GM12878 (cell line): Measurements from ENCODE around the gene HDDC3.

Experiments used
- CEBPB ChIP-seq, 2 experiments: fragments of 150-350 bp in 1 of 2; IDR thresholded peaks; 2 replicates each; pipeline ENCODE4 v1.6.1; 2012 to 2014; ENCODE audit warnings: low read depth in 2 of 2, low read length in 2 of 2, borderline replicate concordance in 1 of 2, inconsistent platforms in 1 of 2
- IRF3 ChIP-seq: fragments of 450-650 bp; IDR thresholded peaks from 2 replicates; pipeline ENCODE4 v1.6.1; 2014; ENCODE audit warnings: mild to moderate bottlenecking
- MYC ChIP-seq: IDR thresholded peaks from 2 replicates; pipeline ENCODE4 v1.6.1; 2011; ENCODE audit warnings: mild to moderate bottlenecking, low read length, moderate library complexity, inconsistent platforms; ENCODE audit not compliant: insufficient read depth, insufficient replicate concordance, insufficient read length, severe bottlenecking
- POLR2AphosphoS2 ChIP-seq: IDR thresholded peaks from 2 replicates; pipeline ENCODE4 v1.6.1; 2011; ENCODE audit warnings: low read depth, mild to moderate bottlenecking, low read length, improper control_type of control experiment, moderate library complexity
- RBBP5 ChIP-seq: fragments of 200-600 bp; sonication (generic); conservative IDR thresholded peaks from 2 replicates; pipeline ENCODE4 v1.6.1; 2016
- SMAD1 ChIP-seq: fragments of 450-650 bp; IDR thresholded peaks from 2 replicates; pipeline ENCODE4 v1.6.1; 2018; ENCODE audit warnings: mild to moderate bottlenecking, low read depth; ENCODE audit not compliant: partially characterized antibody
- TAF1 ChIP-seq: IDR thresholded peaks from 2 replicates; pipeline ENCODE4 v1.6.1; 2011; ENCODE audit warnings: mild to moderate bottlenecking, low read depth, low read length, borderline replicate concordance
- TARDBP ChIP-seq: IDR thresholded peaks from 2 replicates; pipeline ENCODE4 v1.6.1; 2016; ENCODE audit warnings: borderline replicate concordance
- TF ChIP-seq, protein P1 (sequence below), 3 experiments: IDR thresholded peaks in 2 of 3; conservative IDR thresholded peaks in 1 of 3; 2 replicates each; pipeline ENCODE4 v1.5.1; 2011; ENCODE audit warnings: low read depth in 3 of 3, low read length in 3 of 3, mild to moderate bottlenecking in 3 of 3, control low read depth in 2 of 3, moderate library complexity in 2 of 3, inconsistent platforms in 1 of 3, mixed read lengths in 1 of 3; ENCODE audit not compliant: control insufficient read depth in 2 of 3, insufficient read depth in 1 of 3; ENCODE audit errors: extremely low read depth in 1 of 3
- TF ChIP-seq, protein P2 (sequence below): IDR thresholded peaks from 2 replicates; pipeline ENCODE4 v1.6.1; 2011; ENCODE audit warnings: borderline replicate concordance, low read depth, mild to moderate bottlenecking, moderate library complexity, mixed read lengths, low read length; ENCODE audit not compliant: insufficient read depth; ENCODE audit errors: extremely low read length

DNA sequence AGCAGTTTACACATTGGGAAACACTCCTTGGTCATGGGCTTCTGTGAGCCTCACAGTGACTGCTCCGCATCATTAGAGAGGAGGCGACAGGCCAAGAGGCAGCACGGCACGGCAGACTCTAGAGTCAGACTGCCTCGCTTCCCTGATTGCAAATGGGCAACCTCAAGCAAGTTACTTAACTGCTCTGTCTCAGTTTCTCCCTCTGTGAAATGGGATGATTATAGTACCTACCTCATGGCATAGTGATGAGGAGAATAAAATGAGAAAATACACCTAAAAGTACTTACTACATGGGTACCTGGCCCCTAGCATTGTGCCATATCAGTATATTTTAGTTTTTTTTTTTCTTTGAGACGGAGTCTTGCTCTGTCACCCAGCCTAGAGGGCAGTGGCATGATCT, 18.3 kb upstream of the HDDC3 start:
- TF ChIP-seq SMAD1 (no peak), POLR2AphosphoS2 (no peak), MYC (no peak), RBBP5 (no peak), TARDBP (no peak), IRF3 (no peak), CEBPB (IDR thresholded peaks at IDR 0.05; ENCODE audit: borderline replicate concordance in 1 of 2, low read depth in 2 of 2, low read length in 2 of 2) (no peak), TAF1 (no peak)
- TF ChIP-seq, protein P1, sequence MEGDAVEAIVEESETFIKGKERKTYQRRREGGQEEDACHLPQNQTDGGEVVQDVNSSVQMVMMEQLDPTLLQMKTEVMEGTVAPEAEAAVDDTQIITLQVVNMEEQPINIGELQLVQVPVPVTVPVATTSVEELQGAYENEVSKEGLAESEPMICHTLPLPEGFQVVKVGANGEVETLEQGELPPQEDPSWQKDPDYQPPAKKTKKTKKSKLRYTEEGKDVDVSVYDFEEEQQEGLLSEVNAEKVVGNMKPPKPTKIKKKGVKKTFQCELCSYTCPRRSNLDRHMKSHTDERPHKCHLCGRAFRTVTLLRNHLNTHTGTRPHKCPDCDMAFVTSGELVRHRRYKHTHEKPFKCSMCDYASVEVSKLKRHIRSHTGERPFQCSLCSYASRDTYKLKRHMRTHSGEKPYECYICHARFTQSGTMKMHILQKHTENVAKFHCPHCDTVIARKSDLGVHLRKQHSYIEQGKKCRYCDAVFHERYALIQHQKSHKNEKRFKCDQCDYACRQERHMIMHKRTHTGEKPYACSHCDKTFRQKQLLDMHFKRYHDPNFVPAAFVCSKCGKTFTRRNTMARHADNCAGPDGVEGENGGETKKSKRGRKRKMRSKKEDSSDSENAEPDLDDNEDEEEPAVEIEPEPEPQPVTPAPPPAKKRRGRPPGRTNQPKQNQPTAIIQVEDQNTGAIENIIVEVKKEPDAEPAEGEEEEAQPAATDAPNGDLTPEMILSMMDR (IDR thresholded peaks at IDR 0.05 in 2 of 3, conservative IDR thresholded peaks at IDR 0.05 in 1 of 3; ENCODE audit: control insufficient read depth in 2 of 3, extremely low read depth in 1 of 3, insufficient read depth in 1 of 3, low read depth in 3 of 3, low read length in 3 of 3): no peak
- TF ChIP-seq, protein P2, sequence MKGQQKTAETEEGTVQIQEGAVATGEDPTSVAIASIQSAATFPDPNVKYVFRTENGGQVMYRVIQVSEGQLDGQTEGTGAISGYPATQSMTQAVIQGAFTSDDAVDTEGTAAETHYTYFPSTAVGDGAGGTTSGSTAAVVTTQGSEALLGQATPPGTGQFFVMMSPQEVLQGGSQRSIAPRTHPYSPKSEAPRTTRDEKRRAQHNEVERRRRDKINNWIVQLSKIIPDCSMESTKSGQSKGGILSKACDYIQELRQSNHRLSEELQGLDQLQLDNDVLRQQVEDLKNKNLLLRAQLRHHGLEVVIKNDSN: no peak
